ENCODE measurements around the gene KRTAP10-8.
"Not testable (repeated sequence)": the region's sequence is repeated elsewhere in the genome, so short reads cannot be mapped to it uniquely, and the experiment has no call there.

KRTAP10-8 gene

DNA sequence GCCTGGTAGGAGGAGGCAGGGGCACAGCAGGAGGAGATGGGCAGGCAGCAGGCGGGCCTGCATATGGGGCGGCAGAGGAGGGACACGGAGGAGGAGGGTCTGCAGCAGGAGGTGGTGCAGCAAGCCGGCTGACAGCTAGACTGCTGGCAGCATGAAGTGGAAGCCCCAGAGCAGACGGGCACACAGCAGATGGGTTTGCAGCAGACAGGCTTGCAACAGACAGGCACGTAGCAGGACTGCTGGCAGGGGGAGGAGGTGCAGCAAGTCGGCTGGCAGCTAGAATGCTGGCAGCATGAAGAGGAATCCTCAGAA, 32.1 kb upstream of the KRTAP10-8 start:
- DNase-seq: no peak

DNA sequence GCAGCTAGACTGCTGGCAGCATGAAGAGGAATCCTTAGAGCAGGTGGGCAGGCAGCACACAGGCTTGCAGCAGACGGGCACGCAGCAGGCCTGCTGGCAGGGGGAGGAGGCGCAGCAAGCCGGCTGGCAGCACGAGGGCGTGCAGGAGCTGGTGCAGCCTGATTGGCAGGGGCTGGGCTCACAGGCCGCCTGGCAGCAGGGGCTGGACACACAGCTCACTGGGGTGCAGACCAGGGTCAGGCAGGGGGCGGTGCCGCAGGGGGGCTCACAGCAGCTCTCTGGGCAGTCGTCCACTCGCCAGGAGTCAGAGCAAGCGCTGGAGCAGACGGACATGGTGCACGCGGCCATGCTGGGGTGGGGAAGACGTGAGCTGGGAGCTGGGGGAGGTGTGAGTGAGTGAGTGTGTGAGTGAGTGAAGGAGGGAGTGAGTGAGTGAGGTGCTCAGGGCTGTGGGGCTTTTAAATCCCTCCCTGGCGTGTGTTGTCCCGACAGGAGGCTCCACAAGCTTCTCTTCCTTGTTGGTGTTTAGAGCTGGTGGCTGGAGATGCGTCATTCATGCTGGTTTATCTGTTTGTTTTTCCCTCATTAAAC, 31.6 kb upstream of the KRTAP10-8 start, which contains the start of gene KRTAP10-5:
KRTAP10-5 (minus strand) TSS at position 374 of the 591 bp plus-strand sequence; CDS start at position 348, 26 bp downstream.
- DNase-seq: not testable (repeated sequence)

DNA sequence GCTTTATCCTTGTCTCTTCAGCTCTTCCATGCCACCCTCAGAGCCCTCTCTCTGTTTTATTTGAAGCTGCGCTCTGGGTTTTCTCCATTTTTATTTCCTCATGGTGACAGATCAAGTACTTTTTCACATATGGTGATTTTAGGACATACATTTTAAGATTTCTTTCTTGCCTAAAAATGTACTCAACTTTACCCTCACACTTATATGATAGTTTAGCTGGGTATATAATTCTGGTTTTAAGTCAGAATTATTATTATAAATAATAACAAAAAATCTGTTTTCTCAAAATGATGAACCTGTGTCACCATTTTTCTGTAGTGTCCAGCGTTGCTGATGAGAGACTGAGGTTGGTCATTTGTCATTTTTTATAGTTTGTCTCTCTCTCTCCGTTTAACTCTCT, 30.7 kb upstream of the KRTAP10-8 start:
- no peak for DNase-seq

DNA sequence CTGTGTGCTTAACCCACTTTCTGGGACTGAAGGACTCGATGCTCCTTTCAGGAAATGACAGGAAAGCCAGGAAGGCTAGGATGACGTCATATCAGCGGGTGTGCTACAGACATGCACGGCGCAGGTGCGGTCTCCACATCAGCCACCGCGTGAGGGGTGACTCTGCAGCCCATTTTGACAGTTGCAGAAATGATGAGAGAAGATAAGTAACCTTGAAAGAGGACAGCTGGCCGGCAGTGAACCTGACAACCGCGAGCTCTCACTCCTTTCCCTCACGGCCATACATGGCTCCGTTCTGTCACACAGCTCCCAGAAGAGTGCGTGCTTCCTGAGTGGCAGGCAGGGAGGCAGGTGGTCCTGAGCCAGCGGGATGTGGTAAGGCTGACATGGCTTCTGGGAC, 29.8 kb upstream of the KRTAP10-8 start:
- no peak for DNase-seq

DNA sequence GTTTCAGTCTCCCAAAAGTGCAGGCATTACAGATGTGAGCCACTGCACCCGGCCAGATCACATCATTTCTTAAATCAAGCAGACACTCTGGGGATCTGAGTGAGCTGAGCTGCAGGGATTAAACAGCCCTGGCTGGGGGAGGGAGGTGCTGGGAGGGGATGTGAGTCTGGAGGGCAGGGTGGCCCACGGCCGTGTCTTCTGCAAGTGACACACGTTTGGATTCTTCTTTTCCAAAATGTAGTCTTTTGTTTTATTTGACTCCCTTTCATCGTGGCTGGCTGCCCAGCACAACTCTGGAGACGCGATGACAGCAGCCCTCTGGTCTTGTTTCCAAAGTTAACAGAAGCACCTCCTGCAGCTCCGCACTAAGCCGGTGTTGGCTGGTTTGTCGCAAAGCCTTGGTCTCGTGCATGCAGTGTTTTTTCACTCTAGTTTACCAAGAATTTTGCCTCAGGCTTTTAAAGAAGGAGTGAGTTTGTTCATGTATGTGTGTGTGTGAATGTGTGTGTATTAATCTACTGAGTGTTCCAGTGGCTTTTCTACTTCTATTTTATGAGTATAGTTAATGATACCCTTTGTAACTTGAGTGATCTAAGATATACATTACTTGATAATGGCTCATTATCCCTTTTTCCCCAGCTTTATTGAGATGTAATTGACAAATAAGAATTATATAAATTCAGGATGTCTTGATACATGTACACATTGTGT, 28.6 kb upstream of the KRTAP10-8 start:
- DNase-seq: no peak

DNA sequence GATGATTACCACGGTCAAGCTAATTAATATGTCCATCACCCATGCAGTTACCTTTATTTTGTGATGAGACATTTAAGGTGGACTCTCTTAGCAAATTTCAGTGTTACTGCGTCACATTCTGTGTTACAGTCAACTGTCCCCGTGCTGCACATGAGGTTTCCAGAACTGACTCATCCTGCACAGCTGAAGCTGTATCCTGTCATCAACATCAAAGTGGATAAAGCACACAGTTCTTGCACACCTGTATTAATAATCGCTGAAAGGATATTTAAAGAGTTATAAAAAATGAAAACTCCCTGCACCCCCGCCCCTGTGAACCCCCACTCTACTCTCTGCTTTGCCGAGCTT, 28.1 kb upstream of the KRTAP10-8 start:
- no peak for DNase-seq

DNA sequence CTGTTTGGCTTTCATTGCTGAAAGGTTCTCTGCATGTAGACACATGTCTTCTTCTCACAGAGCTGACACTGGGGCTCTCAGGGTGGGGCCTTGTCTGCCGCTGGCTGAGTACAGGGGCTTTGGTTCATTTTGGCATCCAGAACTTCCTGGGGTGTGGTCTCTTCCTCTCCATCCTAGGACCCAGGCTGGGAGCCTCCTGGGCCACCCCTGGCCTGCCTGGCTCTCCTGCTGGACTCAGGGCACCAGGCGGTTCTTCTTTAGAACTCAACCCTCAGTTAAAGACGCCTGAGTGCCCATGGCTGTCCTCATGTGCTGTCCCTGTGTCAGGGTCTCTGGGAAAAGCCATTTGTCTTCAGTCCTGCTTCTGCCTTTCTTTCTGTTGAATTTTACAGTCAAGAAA, 26.0 kb upstream of the KRTAP10-8 start:
- no peak for DNase-seq

DNA sequence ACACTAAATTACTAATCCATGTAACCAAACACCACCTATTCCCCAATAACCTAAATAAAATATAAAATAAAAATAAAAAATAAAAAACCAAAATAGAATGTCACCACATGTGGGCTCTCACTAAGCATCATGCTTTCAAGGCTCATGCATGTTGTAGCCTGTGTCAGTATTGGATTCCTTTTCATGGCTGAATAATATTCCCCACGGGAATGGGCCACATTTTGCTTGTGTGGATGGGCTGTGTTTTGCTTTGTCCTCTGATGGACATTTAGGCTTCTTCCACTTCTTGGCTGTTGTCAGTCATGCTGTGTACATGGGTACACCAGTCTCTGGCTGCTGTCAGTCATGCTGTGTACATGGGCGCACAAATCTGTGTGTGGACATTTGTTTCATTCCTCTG, 22.8 kb upstream of the KRTAP10-8 start:
- no peak for DNase-seq

DNA sequence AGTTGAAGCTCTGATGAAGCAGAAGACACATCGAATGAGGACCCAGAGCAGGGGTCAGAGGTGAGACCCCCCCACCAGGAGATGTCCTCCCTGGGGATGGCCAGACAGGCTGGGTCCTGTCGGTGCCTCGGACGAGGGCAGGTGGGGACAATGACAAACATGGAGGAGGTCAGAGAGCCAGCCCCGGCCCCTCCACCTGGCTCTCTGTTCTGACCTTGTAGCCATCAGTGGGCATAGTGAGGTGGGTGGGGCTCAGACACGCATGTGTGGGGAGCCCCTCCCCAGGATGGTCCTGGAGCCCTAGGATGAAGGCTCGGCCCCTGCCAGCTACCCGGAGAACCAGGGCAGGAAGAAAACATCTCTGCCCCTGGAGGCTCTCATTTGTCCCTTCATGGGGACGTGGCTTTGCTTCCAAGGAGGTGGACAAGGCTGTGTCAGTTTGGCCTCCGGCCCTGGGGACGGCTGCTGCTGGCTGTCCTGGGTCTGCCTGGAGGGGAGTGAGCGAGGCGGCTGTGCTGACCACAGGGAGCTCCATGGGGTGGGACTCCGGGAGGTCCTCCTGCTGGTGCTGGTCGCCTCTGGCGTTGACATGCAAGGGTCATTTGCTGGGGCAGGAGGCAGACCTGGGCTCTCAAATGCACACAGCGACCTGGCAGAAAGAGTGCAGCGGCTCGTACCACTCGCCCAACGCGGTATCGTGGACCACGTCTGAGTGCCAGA, 22.1 kb upstream of the KRTAP10-8 start:
- no peak for DNase-seq

DNA sequence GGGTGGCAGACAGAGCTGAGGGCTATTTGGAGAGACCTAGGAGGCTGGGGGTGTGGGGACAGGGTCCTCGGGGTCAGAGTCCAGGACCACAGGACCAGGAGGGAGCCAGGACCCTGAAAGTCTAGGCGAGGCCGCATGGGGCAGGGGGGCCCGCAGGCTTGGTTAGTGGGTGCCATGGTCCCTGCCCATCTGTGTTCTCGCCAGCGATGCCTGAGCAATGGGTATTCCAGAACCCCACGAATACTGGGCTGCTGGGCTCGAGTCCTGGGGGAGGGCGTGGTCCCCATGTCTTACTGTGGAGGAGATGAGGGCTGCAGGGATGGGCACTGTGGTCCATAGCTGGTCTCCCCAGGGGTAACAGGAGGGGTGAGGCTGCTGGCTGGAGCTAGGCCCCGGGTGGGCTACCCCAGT, 21.6 kb upstream of the KRTAP10-8 start:
- DNase-seq: no peak

DNA sequence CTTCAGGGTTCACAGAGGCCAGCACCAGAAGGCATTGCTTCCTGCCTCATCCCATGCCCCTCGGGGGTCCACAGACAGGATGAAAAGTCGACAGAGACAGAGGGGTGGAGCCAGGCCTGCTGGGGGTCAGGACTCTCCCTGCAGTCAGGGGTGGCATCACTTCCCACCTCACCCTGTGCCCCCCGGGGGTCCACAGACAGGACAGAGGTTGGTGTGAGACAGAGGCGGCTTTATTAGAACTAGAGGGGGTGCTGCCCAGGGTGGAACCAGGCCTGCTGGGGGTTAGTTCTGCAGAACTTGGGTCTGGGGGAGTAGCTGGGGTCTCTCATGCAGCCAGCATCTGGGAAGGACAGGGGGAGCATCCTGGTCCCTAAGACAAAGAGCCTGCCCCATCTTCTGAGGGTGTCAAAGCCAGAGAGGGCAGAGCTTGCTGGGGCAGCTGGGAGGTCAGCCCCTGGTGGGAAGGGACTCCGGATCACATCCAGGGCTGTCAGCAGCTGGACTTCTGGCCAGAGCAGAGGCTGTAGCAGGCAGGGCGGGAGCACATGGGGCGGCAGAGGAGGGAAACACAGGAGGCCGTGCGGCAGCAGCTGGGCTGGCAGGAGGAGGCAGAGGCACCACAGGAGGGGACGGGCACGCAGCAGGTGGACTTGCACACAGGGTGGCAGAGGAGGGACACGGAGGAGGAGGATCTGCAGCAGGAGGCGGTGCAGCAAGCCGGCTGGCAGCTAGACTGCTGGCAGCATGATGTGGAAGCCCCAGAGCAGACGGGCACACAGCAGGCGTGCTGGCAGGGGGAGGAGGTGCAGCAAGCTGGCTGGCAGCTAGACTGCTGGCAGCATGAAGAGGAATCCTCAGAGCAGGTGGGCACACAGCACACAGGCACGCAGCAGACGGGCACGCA, 20.7 kb upstream of the KRTAP10-8 start:
- not testable (repeated sequence) for DNase-seq

DNA sequence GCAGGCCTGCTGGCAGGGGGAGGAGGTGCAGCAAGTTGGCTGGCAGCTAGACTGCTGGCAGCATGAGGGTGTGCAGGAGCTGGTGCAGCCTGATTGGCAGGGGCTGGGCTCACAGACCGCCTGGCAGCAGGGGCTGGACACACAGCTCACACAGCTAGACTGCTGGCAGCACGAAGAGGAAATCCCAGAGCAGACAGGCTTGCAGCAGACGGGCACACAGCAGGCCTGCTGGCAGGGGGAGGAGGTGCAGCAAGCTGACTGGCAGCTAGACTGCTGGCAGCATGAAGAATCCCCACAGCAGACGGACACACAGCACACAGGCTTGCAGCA, 20.1 kb upstream of the KRTAP10-8 start:
- DNase-seq: not testable (repeated sequence)

DNA sequence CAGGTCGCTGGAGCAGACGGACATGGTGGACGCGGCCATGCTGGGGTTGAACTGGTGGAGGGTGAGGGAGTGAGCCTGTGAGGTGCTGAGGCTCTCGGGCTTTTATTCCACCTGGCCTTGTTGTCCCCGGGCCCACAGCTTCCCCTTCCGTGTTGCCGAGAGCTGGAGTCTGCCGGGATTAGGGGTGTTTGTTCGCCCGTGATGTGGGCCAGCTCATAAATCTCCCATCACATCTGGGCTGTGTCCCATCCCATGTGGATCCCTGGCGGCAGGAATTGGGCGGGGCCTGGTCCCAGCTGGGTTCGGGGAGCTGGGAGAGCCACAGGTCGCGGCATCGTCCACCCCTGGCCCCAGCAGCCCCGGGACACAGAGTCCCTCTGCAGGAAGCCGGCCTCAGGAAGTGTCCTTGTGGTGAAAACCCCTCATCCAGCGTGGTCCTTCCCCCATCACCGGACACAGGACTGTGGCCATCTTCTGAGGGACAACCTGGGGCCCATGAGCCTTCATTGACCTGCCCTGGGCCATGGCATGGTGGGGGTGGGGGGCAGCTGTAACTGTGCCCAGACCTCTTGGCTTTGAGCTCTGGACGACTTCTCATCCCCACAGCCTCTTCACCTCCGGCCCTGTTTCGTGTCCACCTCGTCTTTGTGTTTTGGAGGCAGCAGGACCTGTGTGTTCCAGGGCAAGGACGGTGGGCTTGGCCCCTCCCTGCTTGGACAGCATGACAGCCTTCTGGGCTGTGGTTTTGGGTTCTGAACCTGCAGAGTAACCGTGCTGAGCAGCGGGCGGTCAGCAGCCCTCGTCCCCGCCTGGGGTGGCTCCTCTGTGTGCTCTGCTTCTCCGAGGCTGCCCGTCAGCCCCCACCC, 19.2 kb upstream of the KRTAP10-8 start, which contains the start of gene KRTAP10-6:
KRTAP10-6 (minus strand) TSS at position 60 of the 866 bp plus-strand sequence; CDS start at position 39, 21 bp downstream.
- DNase-seq: no peak

DNA sequence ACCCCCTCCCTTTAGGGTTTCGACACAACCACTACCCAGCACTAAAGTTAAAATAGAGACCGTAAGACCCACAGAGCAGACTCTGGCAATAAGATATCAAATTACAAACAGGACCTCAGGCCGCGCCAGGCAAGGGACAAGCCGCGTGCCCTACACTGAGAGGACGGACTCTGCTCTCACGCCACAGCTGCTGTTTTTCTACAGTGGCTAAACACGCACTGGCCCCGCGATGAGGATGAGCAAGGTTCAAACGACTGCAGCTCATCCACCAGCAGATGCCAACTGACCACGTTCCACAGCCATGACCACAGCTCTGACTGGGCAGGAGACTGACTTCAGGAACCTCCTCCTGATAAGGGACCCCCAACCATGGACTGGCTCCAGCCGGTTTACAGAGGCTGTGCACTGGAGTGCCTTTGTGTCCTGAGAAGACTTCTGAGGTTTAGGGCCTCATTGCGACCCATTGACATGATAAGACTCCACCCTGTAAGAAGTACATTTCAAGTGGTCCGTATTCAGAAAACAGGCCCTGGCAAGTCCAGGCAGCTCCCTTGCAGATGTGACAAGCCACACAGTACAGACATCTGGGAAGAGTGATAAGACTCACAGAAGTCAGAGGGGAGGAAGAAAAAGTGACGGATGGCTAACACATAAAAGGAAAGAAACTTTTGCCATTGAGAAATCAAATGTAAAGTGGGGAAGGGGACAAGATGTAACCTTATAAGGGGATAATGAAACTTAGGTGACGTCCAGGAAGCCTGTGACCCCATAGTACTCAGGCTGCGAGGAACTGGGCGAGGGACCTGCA, 18.1 kb upstream of the KRTAP10-8 start:
- DNase-seq: no peak

DNA sequence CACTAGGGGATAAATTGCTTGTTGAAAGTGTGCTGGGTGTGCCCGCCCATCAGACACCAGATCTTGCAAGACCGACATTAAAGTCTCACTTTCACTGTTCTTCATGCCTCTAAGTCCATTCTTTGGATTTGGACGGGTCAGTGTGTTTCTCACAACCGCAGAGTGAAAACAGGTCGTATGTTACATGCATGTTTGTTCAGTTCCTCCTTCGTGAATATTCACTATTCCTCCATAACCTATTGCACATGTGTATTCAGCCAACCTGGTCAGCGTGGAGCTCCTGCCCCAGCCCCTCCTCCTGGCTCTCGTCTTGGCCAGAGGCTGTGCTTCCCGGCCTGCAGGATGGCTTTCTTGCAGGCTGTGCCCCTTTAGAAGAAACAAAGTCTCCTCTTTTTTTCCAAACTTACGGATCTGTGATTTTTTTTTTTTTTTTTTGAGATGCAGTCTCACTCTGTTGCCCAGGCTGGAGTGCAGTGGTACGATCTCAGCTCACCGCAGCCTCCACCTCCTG, 17.4 kb upstream of the KRTAP10-8 start:
- no peak for DNase-seq

DNA sequence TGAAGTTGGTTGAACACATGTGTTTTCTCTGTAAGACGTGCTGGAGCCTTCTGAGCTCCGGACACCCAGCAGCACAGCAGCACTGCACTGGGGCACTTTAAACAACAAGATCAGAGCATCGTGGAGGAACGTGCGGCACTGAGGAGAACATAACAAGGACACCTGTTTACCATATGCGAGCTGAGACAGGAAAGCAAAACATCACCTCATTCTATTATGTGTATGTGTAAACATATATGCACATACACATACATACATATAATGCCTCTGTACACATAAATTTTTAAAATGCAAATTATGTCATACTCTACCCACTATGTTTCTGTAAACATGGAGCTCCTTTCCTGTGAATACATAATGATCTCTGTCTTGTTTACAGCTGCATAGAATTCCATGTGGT, 16.4 kb upstream of the KRTAP10-8 start:
- DNase-seq: no peak

DNA sequence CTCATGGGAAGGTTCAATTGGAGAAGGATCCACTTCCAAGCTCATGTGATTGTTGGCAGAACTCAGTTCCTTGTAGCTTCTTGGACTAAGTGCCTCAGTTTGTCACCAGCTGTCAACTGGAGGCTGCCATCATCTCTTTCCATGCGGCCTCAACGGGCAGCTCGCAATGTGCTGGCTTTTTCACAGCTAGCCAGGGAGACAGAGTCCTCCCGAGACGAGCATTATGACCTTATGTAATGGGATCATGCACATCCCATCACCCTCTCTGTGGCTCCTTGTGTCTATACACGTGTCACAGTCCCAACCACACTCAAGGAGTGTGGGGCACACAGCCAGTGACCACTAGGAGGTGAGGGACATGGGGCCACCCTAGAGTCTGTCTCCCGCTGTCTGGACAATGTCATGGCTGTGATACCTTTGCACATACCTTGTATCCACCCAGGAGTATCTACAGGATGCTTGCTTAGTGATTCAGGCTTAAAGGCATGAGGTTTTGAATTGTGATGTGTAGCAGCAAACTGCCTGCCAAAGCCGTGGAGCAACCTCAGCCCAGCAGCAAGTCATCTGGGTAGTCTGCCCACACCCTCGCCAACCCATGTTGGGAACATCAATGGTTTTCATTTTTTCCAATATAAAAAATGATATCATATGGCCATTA, 15.7 kb upstream of the KRTAP10-8 start:
- no peak for DNase-seq

DNA sequence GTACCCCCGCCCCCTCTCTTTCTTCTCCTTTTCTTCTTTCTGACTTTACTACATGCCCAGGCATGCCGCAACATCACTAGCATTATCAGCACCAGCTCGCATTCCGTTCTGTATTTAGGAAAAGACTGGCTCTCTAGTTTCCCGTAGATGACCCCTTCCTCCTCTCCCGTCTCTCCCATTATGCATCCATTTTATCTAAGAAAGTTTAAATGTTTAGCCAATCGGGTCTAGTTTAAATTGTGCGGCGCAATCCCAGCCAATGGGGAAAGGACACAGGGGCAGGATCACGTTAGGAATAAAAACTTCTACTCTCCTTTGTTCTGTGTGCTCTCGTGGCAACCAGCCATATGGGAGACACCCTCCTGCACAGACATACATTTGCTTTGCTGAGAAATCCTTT, 13.8 kb upstream of the KRTAP10-8 start:
- DNase-seq: no peak

DNA sequence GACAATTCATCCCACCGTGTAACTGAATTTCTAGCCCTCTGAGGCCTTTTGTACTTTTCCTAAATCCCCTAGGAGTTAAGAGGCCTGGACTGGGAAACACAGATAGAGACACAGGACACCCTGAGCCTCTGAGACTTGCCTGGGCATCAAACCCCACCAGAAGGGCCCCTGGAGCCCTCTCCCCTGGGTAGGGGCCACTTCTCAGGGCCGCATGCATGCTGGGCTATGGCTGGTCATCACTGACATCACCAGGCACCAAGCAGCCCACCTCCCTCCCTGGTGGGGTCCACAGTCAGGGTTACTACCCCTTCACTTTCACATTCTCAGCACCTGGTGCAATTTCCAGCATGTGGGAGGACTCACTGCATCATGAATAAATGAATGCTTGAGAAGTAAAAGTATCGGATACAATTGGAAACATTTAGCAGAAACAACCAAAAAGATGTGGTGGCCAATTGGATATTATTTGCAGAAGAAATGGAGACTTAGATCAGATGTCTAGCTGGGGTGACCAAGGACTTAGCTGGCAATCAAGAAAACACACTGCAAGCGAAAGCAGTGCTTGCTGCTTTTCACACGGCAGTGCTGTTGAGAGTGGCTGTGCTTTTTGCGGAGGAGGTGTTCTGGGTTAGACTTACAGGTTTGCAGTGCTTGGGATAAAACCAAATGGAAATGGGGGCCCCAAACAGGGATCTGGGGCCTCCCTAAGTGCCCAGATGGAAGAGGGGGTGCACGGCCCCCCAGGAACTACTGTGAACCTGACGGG, 12.4 kb upstream of the KRTAP10-8 start:
- no peak for DNase-seq
